Stimulated activated CD4-positive, alpha-beta T cell treated with anti-CD3 and anti-CD28 coated beads, Interleukin-1b, Interleukin-23, amount 100 ng/mL, for 48 hours (primary cell): Measurements from ENCODE around the gene CNBP.
"Not testable (repeated sequence)": the region's sequence is repeated elsewhere in the genome, so short reads cannot be mapped to it uniquely, and the experiment has no call there.

Source experiments
- DNase-seq: peaks from one replicate; pipeline ENCODE4 v3.0.0-alpha.2; 2020

The CNBP gene

DNA sequence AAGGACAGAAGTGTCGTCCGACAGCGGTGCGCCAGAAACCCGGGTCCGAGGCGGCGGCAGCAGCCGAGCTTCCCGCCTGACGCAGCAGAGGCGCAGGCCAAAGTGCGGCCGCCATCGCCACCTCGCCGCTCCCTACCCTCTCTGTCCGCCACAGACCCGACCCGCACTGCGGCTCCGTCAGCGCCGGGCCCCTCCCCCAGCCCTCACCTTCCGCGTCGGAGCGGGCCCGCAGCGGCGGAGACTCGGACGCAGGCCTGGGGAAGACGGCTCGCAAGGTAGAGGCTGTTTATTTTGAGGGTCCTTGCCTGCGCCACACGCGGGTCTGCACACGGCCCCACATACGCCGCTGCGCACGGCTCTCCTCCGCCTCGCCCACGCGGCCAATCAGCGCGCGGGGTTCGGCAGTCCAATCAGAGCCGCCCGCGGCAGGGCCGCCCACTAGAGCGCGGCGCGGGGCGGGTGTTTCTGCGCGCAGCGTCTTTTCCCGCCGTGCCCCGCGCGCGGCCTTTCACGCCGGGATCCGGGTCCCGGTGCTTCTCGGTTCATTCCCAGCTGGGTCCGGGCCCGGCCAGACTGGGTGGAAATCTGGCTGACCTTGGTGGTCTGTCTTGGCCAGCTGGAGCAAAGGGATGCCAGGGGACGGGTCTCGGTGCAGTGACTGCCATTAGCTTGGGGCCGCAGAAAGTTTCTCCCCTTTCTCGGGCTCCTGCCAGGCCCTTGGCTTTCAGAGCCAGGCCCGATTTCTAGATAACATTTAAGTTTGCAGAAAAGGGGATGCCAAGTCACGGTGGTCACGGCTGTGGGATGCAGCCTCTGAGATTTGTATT, at the start of gene CNBP:
CNBP (minus strand) TSS at position 328 of the 827 bp plus-strand sequence. CDS start 12,139 bp downstream, outside the sequence.
- DNase-seq, result peak; percentile 93

DNA sequence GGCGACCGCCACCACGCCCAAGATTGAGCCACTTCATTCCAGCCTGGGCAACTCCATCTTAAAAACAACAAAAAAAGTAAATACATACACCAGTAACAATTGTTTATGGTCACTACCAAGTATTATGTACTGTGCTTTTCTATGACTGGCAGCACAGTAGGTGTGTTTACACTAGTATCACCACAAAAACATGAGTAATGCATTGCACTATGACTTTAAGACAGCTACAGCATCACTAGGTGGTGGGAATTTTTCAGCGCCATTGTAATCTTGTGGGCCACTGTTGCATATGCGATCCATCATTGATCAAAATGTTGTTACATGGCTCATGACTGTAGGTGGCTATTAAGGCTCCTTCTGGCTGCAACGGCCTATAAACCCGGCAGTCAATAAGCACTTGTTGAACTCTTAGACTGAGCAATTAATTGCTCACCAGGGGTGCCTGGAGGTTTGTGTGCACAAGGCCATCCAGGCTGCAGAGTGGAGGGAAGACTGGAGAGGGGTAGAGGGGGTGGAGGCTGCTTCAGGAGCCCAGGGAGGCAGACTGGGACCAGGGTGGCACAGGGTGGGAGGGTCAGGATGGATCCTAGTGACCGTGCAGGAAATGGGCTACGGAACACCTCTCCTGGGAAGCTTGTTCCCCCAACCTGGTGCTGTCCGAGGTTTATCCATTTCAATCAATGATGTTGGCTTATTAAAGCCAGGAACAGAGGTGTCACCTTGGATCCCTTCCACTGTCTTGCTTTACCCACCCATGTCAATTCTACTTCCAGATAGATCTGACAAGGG, 47.8 kb upstream of the CNBP start:
- DNase-seq, result no peak

DNA sequence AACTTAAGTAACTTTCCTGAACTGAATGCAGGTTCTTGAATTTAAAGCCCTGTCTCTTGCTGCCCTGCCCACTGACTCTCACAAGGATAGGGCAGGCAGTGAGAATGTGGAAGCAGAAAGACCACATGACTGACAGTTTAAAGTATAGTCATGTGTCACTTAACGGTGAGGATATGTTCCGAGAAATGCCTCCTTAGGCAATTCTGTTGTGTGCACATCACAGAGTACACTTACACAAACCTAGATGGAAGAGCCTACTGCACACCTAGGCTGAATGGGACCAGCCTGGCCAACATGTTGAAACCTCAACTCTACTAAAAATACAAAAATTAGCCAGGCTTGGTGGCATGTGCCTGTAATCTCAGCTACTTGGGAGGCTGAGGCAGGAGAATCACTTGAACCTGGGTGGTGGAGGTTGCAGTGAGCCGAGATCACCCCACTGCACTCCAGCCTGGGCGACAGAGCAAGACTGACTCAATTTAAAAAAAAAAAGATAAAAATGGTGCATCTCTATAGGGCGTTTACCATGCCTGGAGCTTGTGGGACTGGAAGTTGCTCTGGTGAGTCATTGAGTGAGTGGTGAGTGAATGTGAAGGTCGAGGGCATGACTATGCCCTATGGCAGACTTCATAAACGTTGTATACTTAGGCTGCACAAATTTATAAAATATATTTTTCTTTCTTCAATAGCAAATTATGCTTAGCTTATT, 46.8 kb upstream of the CNBP start:
- peak; percentile 62 for DNase-seq

DNA sequence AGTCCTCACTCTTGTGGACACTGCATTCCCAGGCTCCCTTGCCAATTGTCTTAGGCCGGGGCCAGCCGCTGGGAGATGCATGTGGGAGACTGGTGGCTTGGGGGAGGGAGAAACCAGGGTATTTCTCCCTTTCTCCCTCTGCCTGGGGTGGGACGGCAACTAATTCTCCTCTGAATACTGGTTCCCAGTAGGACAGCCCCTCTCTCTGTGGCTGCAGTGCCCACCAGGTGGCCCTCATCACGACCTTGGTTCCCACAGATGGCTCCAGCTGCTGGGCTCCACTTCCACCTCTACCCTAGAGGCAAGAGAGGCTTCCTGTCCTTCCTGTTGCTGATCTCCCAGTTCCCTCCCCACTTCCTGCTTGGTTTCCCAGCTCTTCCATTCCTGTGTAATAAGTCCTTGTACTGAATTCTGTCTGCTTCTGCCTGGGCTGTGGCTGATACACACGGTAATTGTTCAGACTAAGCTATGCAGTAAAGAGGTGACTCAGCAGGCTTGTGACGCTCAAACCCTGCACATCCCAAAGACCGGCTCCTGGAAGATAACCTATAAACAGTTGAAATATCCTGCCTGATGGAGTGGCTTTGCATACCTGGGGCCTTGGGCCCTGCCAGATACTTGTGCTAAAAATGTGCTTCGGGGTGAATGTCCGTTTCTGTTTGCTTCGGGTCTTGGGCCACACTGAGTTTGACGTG, 45.3 kb upstream of the CNBP start:
- no peak for DNase-seq

DNA sequence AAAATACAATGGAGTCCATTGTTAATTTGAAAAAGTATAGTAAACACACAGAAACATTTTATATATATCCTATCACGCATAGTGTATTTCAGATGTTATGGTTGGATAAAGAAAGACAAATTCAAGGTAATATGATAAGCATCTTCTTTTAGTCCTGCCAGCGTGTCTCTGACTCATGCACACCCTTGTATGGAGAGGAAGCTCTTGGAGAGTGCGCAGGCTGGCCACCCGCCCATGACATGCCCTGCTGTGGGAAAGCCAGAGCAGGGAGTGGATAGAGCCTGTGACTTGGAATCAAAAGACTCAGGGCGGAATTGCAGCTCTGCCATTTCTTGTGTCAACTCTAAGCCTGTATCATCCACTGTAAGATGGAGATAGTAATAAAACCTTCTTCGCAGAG, 42.7 kb upstream of the CNBP start:
- DNase-seq, result no peak

DNA sequence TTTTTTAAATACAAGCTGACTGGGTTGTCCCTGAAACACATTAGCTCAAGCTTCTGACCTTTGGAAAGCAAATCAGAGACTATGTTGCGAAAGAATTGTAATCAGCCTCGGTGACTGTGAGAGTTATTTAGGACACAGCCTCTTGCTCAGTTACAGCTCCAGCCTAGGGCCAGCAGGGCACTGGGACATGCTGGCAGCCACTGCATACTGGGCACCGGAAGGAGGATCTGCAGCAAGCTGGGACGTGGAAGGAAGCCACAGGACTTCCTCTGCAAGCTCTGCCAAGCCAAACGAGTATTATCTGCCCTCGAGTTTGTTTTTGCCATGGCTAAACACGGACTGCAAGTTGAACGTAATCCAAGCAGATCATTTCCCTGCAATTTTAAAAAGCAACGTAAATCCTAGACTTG, 41.3 kb upstream of the CNBP start:
- peak; percentile 10 for DNase-seq

DNA sequence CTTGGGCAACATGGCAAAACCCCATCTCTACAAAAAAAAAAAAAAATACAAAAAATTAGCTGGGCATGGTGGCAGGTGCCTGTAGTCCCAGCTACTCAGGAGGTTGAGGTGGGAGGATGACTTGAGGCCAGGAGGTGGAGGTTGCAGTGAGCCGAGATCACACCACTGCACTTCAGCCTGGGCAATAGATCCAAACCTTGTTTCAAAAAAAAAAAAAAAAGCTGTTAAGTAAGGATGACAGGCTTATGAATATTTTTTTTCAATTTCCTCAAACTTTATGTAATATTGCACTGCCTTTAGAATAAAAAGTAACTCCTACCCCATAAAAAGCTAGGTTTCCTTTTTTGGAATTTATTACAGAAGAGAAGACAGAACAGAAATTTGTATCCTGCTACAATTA, 40.7 kb upstream of the CNBP start:
- DNase-seq, result not testable (repeated sequence)

DNA sequence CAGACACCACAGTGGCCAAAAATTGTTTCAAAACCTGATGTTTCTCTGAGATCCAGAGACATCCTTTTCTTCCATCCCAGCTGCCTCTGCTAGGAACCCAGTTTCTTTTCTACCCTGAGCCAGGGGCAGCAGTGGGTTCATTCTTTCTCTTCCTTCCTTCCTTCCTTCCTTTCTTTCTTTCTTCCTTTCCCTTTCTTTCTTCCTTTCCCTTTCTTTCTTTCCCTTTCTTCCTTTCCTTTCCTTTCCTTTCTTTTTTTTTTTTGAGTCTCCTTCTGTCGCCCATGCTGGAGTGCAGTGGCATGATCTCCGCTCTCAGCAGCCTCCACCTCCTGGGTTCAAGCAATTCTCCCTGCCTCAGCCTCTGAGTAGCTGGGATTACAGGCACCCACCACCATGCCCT, 35.0 kb upstream of the CNBP start:
- DNase-seq, result no peak

DNA sequence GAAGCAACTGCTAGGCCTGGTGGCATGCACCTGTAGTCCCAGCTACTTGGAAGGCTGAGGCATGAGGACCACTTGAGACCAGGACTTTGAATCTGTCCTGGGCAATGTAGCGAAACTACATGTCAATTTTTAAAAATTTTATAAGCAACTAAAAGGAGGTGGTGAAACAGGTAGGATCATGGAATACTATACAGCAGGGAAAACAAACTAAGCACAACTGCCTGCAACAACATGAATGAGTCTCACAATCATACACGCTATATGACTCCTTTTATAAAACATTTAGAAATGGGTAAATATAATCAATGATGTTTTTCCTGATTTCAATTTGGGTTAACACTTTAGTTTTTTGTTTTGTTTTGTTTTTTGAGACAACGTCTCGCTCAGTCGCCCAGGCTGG, 29.5 kb upstream of the CNBP start:
- DNase-seq, result no peak

DNA sequence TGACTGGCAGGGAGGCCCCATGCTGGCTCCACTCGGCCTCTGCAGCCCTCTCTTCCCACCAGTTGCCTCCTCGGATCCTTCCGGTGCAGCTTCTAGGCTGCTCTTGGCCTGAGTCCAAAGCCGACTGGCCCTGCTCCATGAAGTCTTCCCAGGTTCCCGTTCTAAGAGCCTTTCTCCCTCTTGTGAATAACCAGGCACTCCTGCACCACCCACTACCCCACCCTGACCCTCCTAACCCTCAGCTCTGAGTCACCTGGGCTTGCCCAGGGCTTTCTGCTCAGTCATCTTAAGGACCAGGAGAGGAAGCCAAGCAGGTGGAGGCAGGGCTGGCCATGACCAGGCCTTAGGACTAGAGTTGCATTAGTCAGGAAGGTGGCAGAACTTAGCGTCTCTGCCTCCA, 28.1 kb upstream of the CNBP start:
- no peak for DNase-seq

DNA sequence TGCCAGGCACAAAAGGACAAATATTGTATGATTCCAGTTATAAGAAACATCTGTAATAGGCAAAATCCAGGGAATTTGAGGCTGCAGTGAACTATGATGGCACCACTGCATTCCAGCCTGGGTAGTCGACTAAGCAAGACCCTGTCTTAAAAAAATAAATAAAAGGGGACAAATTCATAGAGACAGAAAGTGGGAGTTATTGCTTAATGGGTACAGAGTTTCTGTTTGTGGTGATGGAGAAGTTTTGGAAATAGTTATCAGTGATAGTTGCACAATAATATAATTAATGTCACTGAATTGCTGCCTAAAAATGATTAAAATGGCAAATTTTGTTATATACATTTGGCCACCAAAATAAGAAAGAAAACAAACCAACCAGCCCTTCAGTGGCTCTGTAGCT, 27.6 kb upstream of the CNBP start:
- no peak for DNase-seq

DNA sequence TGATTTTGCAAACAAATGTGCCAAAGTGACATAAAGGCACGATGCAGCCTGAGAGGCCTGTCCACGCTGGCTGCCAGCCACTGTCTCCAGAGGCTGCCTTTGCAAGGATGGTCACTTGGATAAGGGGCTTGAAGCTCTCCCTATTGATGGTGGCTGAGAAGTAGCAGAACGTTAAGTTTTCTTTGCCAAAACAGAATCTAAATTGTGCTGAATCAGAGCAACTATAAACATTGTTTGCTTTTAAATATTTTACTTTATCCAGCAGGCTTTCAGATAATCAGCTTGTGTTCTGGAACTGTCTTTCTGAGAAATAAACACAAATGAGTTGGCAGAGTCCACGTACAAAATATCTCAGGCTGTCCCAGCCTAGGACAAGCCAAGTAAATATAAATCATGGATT, 23.8 kb upstream of the CNBP start:
- no peak for DNase-seq

DNA sequence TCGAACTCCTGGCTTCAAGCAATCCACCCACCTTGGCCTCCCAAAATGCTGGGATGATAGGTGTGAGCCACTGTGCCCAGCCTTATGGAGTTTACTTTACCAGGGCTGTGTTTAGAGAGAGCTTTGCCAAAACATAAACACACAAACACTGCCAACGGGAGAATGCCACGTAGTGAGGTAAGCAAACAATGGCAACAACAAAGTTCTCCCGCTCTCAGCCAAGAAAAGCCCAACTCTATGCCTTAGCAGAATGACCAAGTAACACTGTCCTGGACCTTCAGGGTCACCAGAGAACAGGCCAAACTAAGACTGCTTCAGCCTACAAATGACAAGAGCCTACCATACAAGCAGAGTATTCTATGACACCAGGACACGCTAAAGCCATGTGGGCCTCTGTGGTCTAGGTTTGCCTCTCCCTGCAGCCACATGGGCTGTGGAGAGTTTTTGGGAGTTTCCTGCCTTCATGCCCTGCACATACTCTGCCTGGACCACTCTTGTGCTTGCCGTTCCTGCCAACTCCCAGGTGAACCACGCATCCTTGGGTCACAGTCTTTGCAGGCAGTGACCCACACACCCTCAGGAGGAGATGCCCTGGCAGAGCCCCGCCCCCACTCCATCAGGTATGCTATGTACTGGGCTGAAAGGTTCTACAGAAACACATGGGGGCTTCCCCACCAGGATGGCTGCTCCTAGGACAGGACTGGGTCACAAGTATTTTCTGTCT, 21.6 kb upstream of the CNBP start:
- no peak for DNase-seq

DNA sequence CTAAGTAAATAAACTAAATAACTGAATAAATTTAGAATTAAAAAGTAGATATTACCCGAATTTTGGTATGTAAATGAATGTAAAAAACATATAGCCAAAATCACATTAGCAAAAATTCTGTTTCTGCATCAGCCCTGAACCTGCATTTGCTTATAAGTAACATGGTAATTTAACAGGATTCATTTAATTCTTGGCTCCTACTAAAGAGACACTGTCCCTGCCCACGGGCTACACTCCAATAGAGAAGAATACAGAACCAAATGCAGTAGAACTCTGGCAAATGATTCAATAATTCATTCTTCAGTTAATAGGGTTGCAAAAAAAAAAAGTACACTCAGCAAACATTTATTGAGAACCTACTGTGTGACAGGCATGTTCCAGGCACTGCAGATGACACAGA, 20.8 kb upstream of the CNBP start:
- no peak for DNase-seq

DNA sequence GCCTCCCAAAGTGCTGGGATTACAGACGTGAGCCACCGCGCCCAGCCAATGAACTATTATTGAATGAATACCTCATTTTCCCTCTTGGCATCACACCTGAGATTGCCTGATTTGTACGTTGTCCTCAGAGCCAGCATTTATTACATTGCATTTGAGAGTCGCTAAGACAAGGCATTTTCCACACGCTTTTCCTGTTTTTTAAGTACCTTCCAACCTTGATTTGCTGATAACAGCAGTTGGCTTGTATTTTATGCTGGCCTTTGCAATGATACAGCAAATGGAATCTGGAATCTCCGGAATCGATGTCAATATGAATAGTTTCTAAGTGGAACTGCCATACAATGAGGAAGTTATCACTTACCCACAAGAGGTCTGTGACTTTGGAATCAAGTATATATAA, 15.7 kb upstream of the CNBP start:
- DNase-seq, result no peak

DNA sequence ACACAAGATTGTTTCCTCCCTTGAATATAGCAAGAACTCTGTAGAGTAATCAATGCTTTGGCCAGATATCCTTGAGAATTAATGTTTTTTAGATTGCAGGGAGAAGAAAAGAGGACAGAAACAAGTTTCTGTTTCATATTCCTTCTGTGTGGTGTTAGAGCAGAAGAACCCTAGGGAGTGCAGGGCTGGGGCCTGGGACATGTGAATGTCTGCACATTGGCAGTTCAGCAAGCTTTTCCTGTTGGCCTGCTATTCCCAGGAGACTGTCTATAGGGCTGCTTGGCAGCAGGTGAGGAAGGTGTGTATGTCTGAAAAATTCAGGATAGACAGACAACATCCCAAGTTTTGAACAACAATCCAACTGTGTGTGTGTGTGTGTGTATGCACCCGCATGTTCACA, 13.6 kb upstream of the CNBP start:
- DNase-seq, result no peak

DNA sequence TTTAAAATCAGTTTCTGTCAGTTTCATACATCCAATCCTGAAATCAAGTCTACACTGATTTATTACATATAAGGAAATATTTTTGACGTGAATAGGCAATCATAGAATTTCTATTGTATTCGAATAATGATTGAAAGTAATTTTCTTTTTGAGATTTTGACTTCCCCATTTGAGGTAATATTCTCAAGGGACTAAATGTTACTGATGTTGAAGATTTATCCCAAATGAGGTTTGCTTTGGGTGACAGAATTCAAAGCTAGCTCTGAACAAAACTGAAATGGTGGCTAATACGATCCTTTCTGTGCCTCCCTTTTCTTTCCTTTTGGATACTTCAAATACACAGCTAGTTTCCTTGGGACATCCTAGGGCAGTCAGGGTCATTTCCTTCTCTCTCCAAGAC, 12.9 kb upstream of the CNBP start:
- no peak for DNase-seq

DNA sequence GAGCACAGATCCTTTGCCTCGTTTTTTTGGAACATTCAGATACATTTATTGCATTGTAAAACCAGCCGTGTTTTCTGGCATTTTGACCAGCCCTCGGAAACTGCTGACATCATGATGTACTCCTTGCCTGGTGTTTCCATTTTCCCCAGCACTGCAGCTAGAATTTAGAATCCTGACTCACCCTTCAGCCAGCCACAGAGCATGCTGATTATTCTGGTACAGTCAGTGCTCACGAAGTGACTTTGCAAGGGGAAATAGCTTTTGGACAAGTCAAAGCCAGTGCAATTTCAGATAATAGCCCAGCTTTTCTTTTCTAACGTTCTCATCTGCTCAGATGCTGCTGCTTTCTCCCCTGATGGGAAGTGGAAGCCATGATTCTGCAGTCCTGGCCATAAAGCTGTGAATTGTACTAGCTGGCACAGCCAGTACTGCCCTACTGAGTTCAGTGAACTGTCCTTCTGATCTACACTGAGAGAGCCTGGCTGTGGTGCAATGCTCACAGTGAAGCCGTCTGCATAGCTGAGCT, 12.1 kb upstream of the CNBP start:
- DNase-seq, result peak; percentile 24

DNA sequence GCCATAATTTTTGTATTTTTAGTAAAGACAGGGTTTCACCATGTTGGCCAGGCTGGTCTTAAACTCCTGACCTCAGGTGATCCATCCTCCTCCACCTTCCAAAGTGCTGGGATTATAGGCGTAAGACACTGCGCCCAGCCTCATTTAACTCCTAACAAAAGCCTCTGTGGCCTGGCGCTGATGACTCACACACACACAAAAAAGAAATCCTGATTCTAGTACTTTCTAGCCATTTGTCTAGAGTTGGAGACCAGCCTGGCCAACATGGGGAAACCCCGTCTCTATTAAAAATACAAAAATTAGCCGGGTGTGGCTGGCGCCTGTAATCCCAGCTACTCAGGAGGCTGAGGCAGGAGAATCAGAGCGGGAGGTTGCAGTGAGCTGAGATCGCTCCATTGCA, 6.1 kb upstream of the CNBP start:
- not testable (repeated sequence) for DNase-seq

DNA sequence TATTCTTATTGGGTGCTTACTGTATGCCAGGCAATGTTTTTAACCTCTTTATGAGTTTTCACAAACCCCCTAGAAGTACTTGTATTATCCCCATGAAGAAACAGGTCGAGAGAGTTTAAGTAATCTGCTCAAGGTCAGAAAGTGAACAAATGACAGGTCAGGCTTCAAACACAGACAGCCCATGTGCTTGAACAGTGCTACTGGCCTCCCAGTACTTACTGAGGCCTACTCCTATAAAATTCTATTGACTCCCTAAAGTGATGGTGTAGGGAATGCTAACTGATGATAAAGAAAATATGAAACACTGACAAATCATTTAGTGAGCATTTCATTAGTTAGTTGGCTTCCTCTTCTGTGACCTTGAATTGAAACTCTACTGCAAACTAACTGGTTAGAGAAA, 4.2 kb upstream of the CNBP start:
- DNase-seq, result no peak

DNA sequence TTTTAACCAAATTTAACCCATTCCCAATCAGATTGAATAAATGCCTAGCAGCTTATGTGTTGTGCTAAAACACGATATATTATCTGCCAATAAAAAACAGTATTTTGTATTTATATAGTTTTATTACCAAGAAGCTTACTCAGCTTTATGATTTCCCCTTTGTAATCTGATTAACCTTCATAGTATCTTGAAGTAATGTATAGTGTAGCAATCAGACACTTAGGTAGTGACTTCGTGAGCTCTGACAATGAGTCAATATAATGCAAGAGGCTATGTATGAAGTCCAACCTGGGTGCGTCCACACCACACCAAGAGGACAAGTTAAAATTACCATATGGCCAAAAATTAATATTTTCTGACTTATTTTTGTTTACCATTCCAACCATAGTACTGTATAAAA, 2.1 kb upstream of the CNBP start:
- DNase-seq, result no peak
